MCF 10A (cell line): ENCODE results near the gene SLC9A6. TPM values are rescaled to one million over a fixed set of nuclear protein-coding genes. Genes with fewer than 3 reads are reported as not detected.

Experiments used
- BruUV-seq: library from RNA; stranded (reverse); fragments of 400-500 nt; replicated peaks from 2 replicates; lab custom pipeline; 2021; lab: Mats Ljungman, UMichigan
- CTCF ChIA-PET: fragments of 300-600 bp; sonication (Branson Sonifier 250); formaldehyde crosslinking; extraction: SDS; loops from one replicate; lab custom pipeline; 2021; ENCODE audit warnings: antibody characterized with exemption, inconsistent platforms; lab: Yijun Ruan, JAX
- POLR2A ChIA-PET: fragments of 300-600, 350-650 bp; sonication (Branson Sonifier 250); formaldehyde crosslinking; extraction: SDS; loops from one replicate; lab custom pipeline; 2020; ENCODE audit warnings: antibody characterized with exemption, inconsistent platforms; lab: Yijun Ruan, JAX
- DNase-seq: peaks from one replicate; pipeline ENCODE4 v3.0.0-alpha.2; 2018; ENCODE audit not compliant: unreplicated experiment
- H3K27ac Mint-ChIP-seq: one replicate; pipeline ENCODE4 v1.8.0; 2022; ENCODE audit warnings: mild to moderate bottlenecking, low read depth, mixed read lengths; ENCODE audit not compliant: unreplicated experiment
- H3K27me3 Mint-ChIP-seq: one replicate; pipeline ENCODE4 v1.8.0; 2022; ENCODE audit warnings: mixed read lengths; ENCODE audit not compliant: insufficient read depth, unreplicated experiment
- H3K36me3 Mint-ChIP-seq: one replicate; pipeline ENCODE4 v1.8.0; 2022; ENCODE audit warnings: mild to moderate bottlenecking, moderate library complexity, mixed read lengths; ENCODE audit not compliant: insufficient read depth, unreplicated experiment
- H3K4me1 Mint-ChIP-seq: one replicate; pipeline ENCODE4 v1.8.0; 2022; ENCODE audit warnings: mixed read lengths; ENCODE audit not compliant: insufficient read depth, unreplicated experiment
- H3K4me3 Mint-ChIP-seq: one replicate; pipeline ENCODE4 v1.8.0; 2022; ENCODE audit warnings: mild to moderate bottlenecking, moderate library complexity, mixed read lengths; ENCODE audit not compliant: unreplicated experiment
- H3K9me3 Mint-ChIP-seq: one replicate; pipeline ENCODE4 v1.8.0; 2022; ENCODE audit warnings: mixed read lengths; ENCODE audit not compliant: unreplicated experiment
- intact Hi-C: fragments of 100-400 bp; cut with micrococcal nuclease; formaldehyde crosslinking; loops from 2 replicates; pipeline ENCODE4 v1.14.1; 2022
- total RNA-seq: library from RNA; stranded (reverse); gene quantifications from 2 replicates; pipeline ENCODE4 v1.2.3, GENCODE V29; 2022
- TF ChIP-seq, protein P1 (sequence below): fragments of 200-600 bp; IDR thresholded peaks from one replicate; pipeline ENCODE4 v1.8.0; 2022; ENCODE audit warnings: antibody characterized with exemption, mild to moderate bottlenecking; ENCODE audit not compliant: unreplicated experiment

Gene SLC9A6
- total RNA-seq, 1 experiment from 2014 or later: 8.1 TPM

DNA sequence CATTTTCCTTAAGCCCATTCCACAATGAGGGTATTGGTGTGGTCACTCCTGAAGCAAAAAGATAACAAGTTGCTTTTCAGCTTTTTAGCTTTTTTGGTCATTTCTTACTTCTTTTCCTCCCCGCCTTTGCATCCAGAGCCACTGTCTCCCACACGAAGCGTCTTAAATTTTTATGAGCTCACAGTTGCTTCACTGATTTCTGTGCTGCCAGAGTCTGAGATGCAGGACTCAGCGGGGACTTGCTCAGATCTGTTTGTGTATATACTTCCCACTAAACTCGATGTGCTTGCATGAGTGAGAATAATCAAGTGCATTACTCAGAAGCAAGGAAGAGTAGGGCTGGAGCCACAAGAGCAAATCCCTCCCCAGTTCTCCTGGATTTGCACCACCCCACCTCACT, 81.9 kb downstream of the SLC9A6 start:
- Mint-ChIP-seq H3K36me3 (no peaks in the 10 kb centered on the region), H3K27me3 (peaks cover 73% of the 10 kb centered on the region), H3K27ac (no peak overlapping the region), H3K9me3 (no peaks in the 10 kb centered on the region), H3K4me3 (no peak overlapping the region), H3K4me1 (peaks cover 5% of the 10 kb centered on the region)
- CTCF ChIA-PET: interaction anchor here (0.5 to 0.8 kb wide), 2 partner anchors 96 to 461 kb away, joined by 4 read pairs; no protein-coding TSS in a partner anchor
- TF ChIP-seq, protein P1, sequence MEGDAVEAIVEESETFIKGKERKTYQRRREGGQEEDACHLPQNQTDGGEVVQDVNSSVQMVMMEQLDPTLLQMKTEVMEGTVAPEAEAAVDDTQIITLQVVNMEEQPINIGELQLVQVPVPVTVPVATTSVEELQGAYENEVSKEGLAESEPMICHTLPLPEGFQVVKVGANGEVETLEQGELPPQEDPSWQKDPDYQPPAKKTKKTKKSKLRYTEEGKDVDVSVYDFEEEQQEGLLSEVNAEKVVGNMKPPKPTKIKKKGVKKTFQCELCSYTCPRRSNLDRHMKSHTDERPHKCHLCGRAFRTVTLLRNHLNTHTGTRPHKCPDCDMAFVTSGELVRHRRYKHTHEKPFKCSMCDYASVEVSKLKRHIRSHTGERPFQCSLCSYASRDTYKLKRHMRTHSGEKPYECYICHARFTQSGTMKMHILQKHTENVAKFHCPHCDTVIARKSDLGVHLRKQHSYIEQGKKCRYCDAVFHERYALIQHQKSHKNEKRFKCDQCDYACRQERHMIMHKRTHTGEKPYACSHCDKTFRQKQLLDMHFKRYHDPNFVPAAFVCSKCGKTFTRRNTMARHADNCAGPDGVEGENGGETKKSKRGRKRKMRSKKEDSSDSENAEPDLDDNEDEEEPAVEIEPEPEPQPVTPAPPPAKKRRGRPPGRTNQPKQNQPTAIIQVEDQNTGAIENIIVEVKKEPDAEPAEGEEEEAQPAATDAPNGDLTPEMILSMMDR: no peak
- POLR2A ChIA-PET: no interaction called here
- DNase-seq: no peak
- BruUV-seq: no TSS peak
- intact Hi-C loops: no loop called here

DNA sequence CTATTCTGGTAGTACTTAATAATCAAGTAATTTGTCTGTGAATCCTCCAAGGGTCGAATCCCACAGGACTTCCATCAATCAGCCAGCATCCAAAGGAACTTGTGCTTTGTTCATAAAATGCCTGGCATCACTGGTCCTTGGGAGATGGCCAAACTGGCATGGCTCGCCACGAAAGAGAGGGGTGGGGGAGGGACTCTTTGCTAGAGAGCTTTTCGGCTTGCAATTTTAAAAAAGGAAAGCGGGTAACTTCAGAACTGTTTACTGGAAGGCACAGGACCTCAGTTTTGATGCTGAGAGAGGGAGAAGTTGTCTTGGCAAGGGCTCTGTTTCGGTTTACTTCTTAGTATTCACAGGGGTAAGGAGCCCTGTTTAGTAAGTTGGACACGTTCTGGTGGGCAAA, 82.7 kb downstream of the SLC9A6 start:
- H3K27me3 Mint-ChIP-seq: peaks cover 75% of the 10 kb centered on the region
- intact Hi-C loops: no loop called here
- no TSS peak for BruUV-seq
- H3K27ac Mint-ChIP-seq: no peak overlapping the region
- no peak overlapping the region for H3K4me3 Mint-ChIP-seq
- ChIA-PET CTCF (interaction anchor here (0.8 to 1.1 kb wide), 3 partner anchors 40 to 132 kb away, joined by 3 to 5 read pairs (median 4); no protein-coding TSS in a partner anchor), POLR2A (interaction anchor here (0.6 kb wide), 1 partner anchor 135 kb away, joined by 4 read pairs; no protein-coding TSS in a partner anchor)
- H3K36me3 Mint-ChIP-seq: no peaks in the 10 kb centered on the region
- no peaks in the 10 kb centered on the region for H3K9me3 Mint-ChIP-seq
- TF ChIP-seq, protein P1: no peak
- peaks cover 5% of the 10 kb centered on the region for H3K4me1 Mint-ChIP-seq
- no peak for DNase-seq

DNA sequence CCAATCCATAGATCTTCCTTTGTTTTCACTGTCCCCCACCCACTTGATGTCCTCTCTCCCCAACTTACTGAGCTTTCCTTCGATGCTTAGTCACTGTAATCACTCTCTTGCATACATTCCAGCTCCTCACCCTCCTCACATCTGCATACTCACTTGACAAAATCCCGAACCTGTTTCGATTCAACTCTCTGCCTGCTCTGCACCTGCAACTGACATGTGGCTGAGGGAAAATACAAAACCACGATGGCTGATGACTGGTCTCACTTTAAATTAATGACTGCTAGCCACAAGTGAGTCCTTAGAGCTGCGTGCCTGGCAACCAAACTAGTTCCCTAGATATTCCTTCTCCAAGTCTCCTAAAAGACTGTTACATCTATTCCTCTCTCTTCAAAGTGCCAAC, 91.7 kb downstream of the SLC9A6 start:
- ChIA-PET CTCF (no interaction called here), POLR2A (no interaction called here)
- H3K27me3 Mint-ChIP-seq: peaks cover 64% of the 10 kb centered on the region
- intact Hi-C loops: no loop called here
- TF ChIP-seq, protein P1: no peak
- no TSS peak for BruUV-seq
- no peaks in the 10 kb centered on the region for H3K9me3 Mint-ChIP-seq
- no peaks in the 10 kb centered on the region for H3K4me1 Mint-ChIP-seq
- no peak overlapping the region for H3K4me3 Mint-ChIP-seq
- no peak overlapping the region for H3K27ac Mint-ChIP-seq
- no peaks in the 10 kb centered on the region for H3K36me3 Mint-ChIP-seq
- DNase-seq: no peak

DNA sequence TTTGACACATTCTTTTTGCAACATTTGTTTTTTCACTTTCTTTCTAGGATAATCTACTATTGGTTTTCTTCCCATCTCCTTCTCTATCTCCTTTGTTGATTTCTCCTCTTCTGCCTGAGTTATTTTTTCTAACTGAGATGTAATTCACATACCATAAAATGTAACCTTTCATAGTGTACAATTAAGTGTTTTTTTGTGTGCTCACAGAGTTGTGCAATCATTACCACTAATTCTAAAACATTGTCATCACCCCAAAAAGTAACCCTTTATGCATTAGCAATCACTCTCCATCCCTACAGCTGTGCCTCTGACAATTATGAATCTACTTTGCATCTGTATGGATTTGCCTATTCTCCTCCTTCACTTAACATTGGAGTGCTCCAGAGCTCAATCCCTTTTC, 95.5 kb downstream of the SLC9A6 start:
- intact Hi-C loops: no loop called here
- H3K9me3 Mint-ChIP-seq: no peaks in the 10 kb centered on the region
- H3K4me3 Mint-ChIP-seq: no peak overlapping the region
- ChIA-PET POLR2A (no interaction called here), CTCF (interaction anchor here (0.6 kb wide), 1 partner anchor 22 kb away, joined by 3 read pairs; no protein-coding TSS in a partner anchor)
- TF ChIP-seq, protein P1: no peak
- H3K4me1 Mint-ChIP-seq: no peaks in the 10 kb centered on the region
- peaks cover 58% of the 10 kb centered on the region for H3K27me3 Mint-ChIP-seq
- H3K27ac Mint-ChIP-seq: no peak overlapping the region
- no TSS peak for BruUV-seq
- no peak for DNase-seq
- no peaks in the 10 kb centered on the region for H3K36me3 Mint-ChIP-seq
